AG04449 (cell line): ENCODE data around the gene PKP4.
"Not testable (repeated sequence)": the region's sequence is repeated elsewhere in the genome, so short reads cannot be mapped to it uniquely, and the experiment has no call there.

ENCODE experiments used
- CTCF ChIA-PET: fragments of 350-600 bp; formaldehyde crosslinking; extraction: SDS; loops from one replicate; lab custom pipeline; 2021; ENCODE audit warnings: antibody characterized with exemption; lab: Yijun Ruan, JAX
- POLR2A ChIA-PET: fragments of 400-600, 350-600 bp; formaldehyde crosslinking; extraction: SDS; loops from one replicate; lab custom pipeline; 2020; ENCODE audit warnings: antibody characterized with exemption, inconsistent platforms; lab: Yijun Ruan, JAX
- DNase-seq: peaks from one replicate; pipeline ENCODE4 v3.0.0-alpha.2; 2010; ENCODE audit warnings: low read depth, low spot score
- H3K4me3 ChIP-seq: 2 replicates; pipeline ENCODE4 v1.5.1; 2011; ENCODE audit warnings: low read depth, mild to moderate bottlenecking, control low read depth, low read length
- TF ChIP-seq, protein P1 (sequence below): IDR thresholded peaks from one replicate; pipeline ENCODE4 v1.5.1; 2011; ENCODE audit warnings: mild to moderate bottlenecking, moderate library complexity, low read length, control low read depth, inconsistent platforms; ENCODE audit not compliant: insufficient read depth; ENCODE audit errors: missing control alignments

PKP4 gene

DNA sequence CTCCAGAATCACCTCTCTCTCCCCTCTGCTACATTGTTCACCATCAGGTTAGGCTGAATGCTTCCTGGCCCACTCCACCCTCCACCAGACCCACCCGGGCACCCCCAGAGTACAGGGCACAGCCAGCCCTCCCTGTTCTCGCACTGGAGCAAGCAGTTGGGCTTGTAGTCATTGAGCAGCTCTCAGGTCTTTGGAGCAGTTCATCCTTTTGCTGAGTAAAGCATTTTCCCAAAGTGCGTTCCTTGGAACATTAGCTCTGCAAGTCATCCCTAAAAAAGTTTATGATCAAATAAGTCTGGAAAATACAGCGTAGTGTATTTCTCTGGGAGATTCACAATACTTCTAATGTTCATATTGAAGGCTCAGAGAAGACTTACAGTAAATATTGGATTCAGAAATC is 234.9 kb downstream of the PKP4 start:
- POLR2A ChIA-PET: no interaction called here
- DNase-seq: no peak
- no peak overlapping the region for H3K4me3 ChIP-seq
- TF ChIP-seq, protein P1, sequence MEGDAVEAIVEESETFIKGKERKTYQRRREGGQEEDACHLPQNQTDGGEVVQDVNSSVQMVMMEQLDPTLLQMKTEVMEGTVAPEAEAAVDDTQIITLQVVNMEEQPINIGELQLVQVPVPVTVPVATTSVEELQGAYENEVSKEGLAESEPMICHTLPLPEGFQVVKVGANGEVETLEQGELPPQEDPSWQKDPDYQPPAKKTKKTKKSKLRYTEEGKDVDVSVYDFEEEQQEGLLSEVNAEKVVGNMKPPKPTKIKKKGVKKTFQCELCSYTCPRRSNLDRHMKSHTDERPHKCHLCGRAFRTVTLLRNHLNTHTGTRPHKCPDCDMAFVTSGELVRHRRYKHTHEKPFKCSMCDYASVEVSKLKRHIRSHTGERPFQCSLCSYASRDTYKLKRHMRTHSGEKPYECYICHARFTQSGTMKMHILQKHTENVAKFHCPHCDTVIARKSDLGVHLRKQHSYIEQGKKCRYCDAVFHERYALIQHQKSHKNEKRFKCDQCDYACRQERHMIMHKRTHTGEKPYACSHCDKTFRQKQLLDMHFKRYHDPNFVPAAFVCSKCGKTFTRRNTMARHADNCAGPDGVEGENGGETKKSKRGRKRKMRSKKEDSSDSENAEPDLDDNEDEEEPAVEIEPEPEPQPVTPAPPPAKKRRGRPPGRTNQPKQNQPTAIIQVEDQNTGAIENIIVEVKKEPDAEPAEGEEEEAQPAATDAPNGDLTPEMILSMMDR: no peak
- CTCF ChIA-PET: no interaction called here

DNA sequence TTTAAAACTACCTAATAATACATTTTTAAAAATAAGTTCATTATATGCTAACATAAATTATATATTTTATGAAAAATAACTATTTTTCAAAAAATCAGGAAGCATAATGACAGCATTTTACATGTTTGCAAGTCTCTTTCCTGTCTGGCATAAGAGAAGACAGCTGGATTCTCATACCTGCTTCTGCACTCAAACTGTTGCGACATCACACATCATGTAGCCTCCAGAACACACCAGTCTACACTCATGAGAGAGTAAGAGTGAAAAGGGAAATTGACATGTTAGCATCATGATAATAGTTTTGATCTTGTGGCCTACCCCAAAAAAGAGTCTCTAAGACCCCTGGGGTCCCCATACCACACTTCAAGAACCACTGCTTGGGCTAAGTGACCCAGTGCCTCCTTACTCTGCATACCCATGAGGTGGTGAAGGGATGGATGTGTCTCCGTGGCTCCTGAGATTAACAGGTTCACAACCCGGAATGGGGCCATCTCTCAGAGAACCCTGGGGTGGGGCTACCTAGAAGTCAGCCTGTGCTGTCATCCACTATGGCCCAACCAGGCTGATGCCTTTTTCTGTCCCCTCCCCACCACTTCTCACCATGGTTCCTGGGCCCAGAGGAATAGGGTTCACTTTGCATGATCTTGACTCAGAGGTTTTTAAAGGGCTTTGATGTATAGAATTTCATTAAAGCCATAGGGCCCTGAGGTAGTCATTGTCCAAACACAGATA is 235.8 kb downstream of the PKP4 start:
- POLR2A ChIA-PET: no interaction called here

DNA sequence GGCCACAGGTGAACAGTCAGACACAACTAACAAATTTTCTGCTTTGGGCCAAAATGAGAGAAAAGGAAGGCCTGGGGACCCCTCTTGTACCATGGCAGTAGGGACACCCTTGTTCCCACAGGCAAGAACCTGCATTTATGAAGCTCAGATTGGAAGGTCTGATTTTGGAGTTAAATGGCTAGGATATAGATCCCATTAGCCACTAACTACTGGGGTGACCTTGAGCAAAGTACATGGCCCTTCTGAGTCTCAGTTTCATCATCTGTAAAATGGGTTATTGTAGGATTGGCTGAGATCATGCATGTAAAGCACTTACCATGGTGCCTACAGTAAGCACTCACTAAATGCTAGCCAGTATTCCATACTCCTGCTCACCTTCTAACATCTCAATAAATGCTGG is 236.7 kb downstream of the PKP4 start:
- CTCF ChIA-PET: no interaction called here
- no peak overlapping the region for H3K4me3 ChIP-seq
- no peak for DNase-seq

More for the DNA sequence above, 235.8 kb downstream of the PKP4 start:
- TF ChIP-seq, protein P1: no peak
- DNase-seq: no peak
- no peak overlapping the region for H3K4me3 ChIP-seq
- CTCF ChIA-PET: no interaction called here

DNA sequence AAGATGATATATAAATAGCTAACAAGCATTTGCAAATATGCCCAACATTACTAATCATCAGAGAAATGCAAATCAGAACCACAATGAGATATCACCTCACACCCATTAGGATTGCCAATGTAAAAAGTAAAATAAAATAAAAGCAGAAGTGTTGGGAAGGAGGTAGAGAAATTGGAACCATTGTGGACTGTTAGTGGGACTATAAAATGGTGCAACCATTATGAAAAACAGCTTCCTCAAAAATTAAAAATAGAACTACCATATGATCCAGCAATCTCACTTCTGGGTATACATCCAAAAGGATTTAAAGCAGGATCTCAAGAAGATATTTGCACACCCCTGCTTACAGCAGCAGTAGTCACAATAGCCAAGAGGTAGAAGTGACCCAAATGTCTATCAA is 238.6 kb downstream of the PKP4 start:
- CTCF ChIA-PET: interaction anchor here (1.2 kb wide), 1 partner anchor 58 kb away, joined by 3 read pairs; no protein-coding TSS in a partner anchor
- no peak for DNase-seq
- TF ChIP-seq, protein P1: no peak
- H3K4me3 ChIP-seq: no peak overlapping the region
- POLR2A ChIA-PET: no interaction called here

More for the DNA sequence above, 236.7 kb downstream of the PKP4 start:
- POLR2A ChIA-PET: no interaction called here
- TF ChIP-seq, protein P1: no peak

DNA sequence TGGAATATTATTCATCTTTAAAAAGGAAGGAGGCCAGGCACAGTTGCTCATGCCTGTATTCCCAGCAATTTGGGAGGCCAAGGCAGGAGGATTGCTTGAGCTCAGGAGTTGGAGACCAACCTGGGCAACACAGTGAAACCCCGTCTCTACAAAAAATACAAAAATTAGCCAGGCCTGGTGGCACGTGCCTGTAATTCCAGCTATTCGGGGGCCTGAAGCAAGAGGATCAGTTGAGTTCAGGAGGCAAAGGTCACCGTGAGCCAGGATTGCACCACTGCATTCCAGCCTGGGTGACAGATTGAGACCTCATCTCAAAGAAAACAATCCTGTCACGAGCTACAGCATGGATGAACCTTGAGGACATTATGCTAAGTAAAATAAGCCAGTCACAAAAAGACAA is 239.0 kb downstream of the PKP4 start:
- CTCF ChIA-PET, POLR2A ChIA-PET, DNase-seq, H3K4me3 ChIP-seq: not testable (repeated sequence)

DNA sequence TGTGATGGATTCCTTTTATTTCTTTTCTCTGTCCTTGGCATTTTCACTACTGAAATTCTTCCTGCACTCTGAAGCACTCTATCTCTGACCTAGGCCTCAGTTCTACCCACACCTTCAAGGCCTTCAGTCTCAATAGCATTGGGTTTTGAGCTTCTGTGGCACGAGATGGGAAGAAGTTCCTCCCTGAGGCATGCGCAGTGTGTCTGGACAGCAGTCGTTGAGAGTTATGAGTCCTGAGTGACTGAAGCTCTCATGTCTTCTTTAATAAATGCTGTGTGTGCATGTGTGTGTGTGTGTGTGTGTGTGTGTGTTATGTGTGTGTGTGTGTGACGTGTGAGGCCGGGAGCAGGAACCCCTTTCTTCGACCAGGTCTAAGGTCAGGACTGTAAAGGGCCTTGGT is 242.6 kb downstream of the PKP4 start:
- CTCF ChIA-PET: no interaction called here
- H3K4me3 ChIP-seq: no peak overlapping the region
- TF ChIP-seq, protein P1: no peak
- no peak for DNase-seq
- POLR2A ChIA-PET: no interaction called here

DNA sequence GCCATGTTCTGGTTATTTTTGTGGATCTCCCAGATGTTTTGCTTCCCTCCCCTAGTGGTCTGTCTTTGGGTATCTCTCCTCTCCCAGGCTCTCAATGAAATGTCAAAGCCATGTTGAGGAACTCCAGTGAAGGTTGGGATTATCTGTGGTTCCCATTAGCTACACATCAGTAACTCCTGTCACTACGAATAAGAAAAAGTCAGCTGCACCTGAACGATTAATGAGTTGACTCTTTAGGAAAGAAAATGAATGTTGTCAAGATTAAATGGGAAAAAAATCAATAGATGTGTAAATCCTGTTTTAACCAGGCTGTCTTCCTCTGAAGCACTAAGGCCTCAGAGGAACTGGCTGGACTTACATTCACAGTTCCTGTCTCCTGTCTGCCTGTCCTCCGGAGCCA is 244.3 kb downstream of the PKP4 start:
- TF ChIP-seq, protein P1: no peak
- ChIA-PET CTCF (interaction anchor here (0.9 kb wide), 1 partner anchor 80 kb away, joined by 3 read pairs; no protein-coding TSS in a partner anchor), POLR2A (no interaction called here)
- DNase-seq: no peak
- no peak overlapping the region for H3K4me3 ChIP-seq
